HG02763 (cell line): Measurements from ENCODE around the gene SULT2B1.

Source experiments
- ATAC-seq: cut with Tn5 transposase; IDR thresholded peaks from one replicate; pipeline ENCODE4 v1.9.1; 2021; ENCODE audit warnings: mild to moderate bottlenecking, moderate library complexity; ENCODE audit not compliant: unreplicated experiment

Gene SULT2B1

DNA sequence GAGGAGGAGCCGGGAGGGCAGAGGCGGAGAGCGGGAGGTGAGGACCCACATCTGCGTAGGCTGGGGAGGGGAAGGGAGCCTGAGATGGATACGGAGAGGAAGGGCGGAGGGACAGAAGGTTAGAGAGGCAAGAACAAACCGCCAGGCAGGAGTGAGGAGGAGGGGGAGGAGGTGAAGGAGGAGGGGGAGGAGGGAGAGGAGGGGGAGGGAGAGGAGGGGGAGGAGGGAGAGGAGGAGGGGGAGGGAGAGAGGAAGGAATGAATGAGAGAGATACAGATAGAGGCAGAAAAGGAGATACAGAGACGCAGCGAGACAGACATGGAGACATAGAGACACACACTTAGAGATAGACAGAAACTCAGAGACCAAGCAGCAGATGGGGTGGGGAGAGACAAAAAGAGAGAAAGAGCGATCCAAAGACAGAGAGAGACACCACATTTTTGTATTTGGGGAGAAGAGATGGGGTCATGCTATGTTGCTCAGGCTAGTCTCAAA lies 94.8 kb downstream of the SULT2B1 start:
- ATAC-seq, result no peak

GRCh38 chr19:48648134-48648533 lies 96.2 kb downstream of the SULT2B1 start:
- ATAC-seq, result no peak
